GM18861 (cell line): ENCODE measurements around the gene MT1HL1.
"Not testable (repeated sequence)": the region's sequence is repeated elsewhere in the genome, so short reads cannot be mapped to it uniquely, and the experiment has no call there.

Experiments
- ATAC-seq: cut with Tn5 transposase; IDR thresholded peaks from one replicate; pipeline ENCODE4 v1.9.1; 2021; ENCODE audit not compliant: unreplicated experiment

The MT1HL1 gene

DNA sequence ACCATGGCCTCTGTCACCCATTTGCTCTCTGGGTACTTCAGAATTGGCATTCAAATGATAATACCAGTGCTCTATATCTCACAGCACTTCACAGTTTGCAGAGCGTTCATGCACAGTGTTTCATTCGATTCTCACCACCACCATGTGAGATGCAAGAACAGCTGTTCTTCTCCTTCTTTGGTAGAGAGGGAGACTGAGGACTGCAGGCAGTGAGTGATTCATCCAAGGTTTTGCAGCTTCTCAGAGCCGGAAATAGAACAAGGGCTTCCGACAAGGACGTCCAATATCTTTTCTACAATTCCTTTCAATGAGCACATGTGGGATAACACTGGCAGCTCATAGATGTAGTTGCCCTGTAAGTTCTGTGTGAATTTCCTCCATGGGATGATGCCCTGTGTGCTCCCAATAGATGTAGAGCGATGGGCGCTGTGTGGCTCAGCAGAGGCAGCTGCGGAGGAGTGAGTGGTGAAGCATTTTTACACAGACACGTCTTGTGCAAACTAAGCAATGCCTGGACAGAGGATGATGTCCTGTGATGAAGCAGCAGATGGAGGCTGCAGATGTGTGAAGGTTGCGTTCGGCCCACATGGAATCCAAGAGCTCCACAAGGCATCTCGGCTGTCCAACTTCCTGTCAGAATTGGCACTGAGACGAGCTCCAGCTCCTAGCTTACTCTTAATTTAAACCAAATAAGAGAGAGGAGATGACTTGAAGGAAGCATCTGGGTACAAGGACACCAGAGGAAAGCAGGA lies 24.9 kb downstream of the MT1HL1 start:
- ATAC-seq, result no peak

DNA sequence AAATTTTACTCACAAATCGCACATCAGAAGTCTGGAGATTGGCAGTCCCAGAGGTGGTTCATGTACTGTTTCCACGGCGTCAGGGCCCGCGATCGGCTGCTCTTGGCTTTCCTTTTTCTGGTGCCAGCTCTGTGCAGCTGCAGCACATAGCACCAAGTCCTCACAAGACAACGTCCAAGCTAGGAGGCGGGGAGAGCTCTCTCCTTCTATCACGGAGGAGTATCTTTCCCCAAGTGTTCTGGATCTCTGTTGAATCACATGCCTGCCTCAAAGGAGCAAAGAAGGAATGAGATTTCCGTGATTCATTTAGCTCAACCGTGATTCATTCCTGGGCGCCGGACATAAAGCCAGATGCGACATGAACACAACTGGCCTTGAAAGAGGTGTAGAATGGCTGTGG lies 25.5 kb downstream of the MT1HL1 start:
- no peak for ATAC-seq

DNA sequence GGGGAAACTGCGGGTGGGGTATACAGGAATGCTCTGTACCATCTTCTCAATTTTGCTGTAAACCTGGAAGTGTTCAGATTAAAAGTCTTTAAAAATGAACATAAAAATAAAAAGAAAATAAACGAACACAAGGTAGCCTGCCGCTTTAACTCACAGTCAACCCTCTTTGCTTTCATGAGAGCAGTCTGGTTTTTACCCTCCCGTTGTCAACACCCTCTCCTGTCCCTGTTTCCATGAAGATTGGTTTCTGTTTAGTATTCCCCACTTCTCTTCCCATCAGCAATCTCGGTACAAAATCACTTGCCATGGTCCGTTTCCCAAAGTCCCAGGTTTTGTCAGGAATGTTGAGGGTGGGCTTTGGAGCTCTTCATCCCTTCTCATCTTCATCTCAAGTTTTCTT lies 28.8 kb downstream of the MT1HL1 start:
- no peak for ATAC-seq

DNA sequence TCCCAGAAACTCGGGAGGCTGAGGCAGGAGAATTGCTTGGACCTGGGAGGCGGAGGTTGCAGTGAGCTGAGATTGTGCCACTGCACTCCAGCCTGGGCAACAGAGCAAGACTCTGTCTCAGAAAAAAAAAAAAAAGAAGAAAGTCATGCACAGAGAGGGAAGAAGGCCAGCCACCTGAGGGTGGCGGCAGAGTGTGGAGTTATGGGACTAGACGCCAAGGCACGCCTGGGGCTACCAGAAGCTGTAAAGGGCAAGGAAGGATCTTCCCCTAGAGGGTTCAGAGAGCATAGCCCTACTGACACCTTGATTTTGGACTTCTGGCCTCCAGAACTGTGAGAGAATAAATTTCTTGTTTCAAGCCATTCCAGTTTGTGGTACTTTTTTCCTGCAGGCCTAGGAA lies 30.2 kb downstream of the MT1HL1 start:
- ATAC-seq, result not testable (repeated sequence)

DNA sequence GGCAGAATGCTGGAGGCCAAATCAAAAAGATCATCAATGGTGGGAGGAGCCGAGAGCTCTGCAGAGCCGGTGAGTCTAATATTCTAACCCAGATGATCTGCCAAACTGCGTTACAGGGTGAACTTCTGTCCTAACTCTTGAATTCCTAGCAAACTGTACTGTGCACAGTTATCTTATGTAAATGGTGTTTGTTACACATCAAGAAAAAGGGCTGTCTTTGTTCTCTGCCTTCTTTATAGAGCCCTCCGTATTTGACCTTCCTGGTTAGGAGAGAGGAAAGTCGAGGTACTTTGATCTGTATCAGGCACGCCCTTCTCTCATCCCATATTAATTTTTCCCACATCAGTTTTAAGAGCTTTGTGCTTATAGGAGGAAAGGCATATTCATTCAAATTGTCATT lies 37.6 kb downstream of the MT1HL1 start:
- ATAC-seq, result no peak

DNA sequence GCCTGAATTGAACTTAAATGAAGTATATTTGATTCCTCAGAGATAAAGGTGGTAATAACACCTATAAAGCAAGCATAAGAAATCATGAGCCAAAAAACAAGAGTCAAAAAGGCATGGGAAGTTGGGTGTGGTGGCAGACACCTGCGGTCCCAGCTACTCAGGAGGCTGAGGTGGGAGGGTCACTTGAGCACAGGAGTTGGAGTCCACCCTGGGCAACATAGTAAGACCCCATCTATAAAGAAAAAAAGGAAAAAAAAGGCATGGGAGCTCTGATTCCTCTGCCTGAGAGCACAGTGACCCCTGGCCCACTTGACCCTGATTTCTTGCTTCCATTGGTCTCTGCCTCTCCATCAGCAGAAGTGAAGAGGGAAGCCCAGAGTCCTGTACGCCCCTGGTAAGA lies 40.3 kb downstream of the MT1HL1 start:
- ATAC-seq, result no peak

GRCh38 chr1:236959112-236959511 lies 45.1 kb downstream of the MT1HL1 start:
- ATAC-seq, result no peak

DNA sequence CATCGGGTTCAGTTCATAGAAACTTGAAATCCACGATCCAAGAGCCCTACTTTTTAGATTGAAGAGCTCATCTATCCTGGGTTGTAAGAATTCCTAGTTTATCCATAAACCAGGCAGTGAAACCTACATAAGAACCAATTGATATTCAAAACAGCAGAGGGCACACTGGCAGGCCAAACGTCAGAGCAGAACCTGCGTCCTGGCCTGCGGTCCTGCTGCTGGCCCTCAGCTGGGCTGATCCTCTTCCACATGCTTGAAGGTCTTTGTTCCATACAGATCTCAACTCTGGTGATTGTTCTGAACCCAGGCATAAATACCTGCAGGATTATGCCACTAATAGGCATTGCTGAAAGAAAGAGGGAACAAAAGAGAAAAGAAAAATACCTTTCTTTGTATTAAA lies 47.0 kb downstream of the MT1HL1 start:
- ATAC-seq, result no peak
